Neutrophil (primary cell): Measurements from ENCODE around the gene PTEN.
A peak's percentile ranks its signal among the peaks of the same experiment; 100 is the strongest.

ENCODE experiments used
- H3K27ac ChIP-seq: fragments of 200-600 bp; sonication (generic); 2 replicates; pipeline ENCODE4 v1.5.1; 2016; ENCODE audit warnings: mild to moderate bottlenecking, moderate library complexity
- H3K27me3 ChIP-seq: fragments of 200-600 bp; sonication (generic); 2 replicates; pipeline ENCODE4 v1.6.0; 2016; ENCODE audit warnings: mild to moderate bottlenecking
- H3K36me3 ChIP-seq: fragments of 200-600 bp; sonication (generic); 2 replicates; pipeline ENCODE4 v1.5.1; 2017
- H3K4me1 ChIP-seq, 2 experiments: fragments of 200-600 bp in 1 of 2; sonication (generic) in 1 of 2; 1 replicate in 1 of 2; 2 replicates in 1 of 2; pipeline versions ENCODE4 v1.5.1 to v1.6.1; 2013 to 2016; ENCODE audit warnings: low read depth in 1 of 2, low read length in 1 of 2, mild to moderate bottlenecking in 1 of 2, moderate library complexity in 1 of 2; ENCODE audit not compliant: control insufficient read depth in 1 of 2, insufficient read depth in 1 of 2
- H3K4me3 ChIP-seq, 2 experiments: fragments of 200-600 bp in 1 of 2; sonication (generic) in 1 of 2; 1 replicate in 1 of 2; 2 replicates in 1 of 2; pipeline ENCODE4 v1.5.1; 2013 to 2016; ENCODE audit warnings: low read depth in 1 of 2, low read length in 1 of 2, mild to moderate bottlenecking in 1 of 2, moderate library complexity in 1 of 2
- H3K9me3 ChIP-seq: fragments of 200-600 bp; sonication (generic); 2 replicates; pipeline ENCODE4 v1.5.1; 2016
- TF ChIP-seq, protein P1 (sequence below): fragments of 200-600 bp; sonication (generic); IDR thresholded peaks from 2 replicates; pipeline ENCODE4 v1.5.1; 2016; ENCODE audit warnings: antibody characterized with exemption

The PTEN gene

DNA sequence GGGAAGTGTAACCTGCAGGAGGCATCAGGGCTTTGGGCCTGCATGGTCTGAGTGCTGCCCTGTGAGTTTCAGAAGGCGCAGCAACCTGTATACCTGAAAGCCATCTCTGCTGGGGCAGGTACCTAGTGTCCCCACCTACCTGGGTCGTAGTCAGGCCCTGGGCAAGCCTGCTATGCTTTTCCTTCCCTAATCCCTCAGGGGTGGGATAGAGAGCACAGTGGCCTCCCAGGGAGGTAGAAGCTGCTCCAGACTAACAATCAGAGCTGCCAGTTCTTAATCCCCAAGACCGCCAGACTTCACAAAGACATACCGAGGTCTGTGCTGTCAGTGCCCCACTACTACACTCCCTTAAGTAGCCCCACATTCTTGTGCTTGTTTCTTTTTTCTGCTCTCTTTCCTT, 52.0 kb downstream of the PTEN start:
- Histone ChIP-seq H3K27me3 (no peaks in the 10 kb centered on the region), H3K4me1 (peaks cover 32 to 44% of the 10 kb centered on the region in 2 experiments), H3K27ac (peak overlapping the region; percentile 63), H3K4me3 (no peak overlapping the region), H3K9me3 (no peaks in the 10 kb centered on the region), H3K36me3 (peaks cover 7% of the 10 kb centered on the region)
- TF ChIP-seq, protein P1, sequence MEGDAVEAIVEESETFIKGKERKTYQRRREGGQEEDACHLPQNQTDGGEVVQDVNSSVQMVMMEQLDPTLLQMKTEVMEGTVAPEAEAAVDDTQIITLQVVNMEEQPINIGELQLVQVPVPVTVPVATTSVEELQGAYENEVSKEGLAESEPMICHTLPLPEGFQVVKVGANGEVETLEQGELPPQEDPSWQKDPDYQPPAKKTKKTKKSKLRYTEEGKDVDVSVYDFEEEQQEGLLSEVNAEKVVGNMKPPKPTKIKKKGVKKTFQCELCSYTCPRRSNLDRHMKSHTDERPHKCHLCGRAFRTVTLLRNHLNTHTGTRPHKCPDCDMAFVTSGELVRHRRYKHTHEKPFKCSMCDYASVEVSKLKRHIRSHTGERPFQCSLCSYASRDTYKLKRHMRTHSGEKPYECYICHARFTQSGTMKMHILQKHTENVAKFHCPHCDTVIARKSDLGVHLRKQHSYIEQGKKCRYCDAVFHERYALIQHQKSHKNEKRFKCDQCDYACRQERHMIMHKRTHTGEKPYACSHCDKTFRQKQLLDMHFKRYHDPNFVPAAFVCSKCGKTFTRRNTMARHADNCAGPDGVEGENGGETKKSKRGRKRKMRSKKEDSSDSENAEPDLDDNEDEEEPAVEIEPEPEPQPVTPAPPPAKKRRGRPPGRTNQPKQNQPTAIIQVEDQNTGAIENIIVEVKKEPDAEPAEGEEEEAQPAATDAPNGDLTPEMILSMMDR = no peak

DNA sequence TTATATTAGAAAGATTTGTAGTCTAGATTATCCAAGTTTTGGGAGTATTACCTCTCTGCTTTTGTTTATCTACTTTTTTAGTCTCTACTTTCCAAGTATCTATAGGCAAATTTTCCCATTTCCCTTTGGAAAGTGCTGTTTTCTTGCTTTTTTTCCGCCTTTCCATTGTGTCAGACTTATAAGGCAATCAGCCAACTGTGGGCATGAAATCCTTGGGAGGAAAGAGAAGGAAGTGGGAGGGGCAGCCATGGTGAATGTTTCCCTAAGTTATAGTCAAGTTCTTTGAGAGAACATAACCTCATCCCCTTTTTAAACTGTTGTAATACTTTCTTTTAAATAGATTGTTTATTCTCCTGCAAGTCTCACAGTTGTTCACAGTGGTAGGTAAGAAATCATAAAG, 52.6 kb downstream of the PTEN start:
- Histone ChIP-seq H3K4me3 (peak overlapping the region in 1 of 2 experiments; percentile 7), H3K9me3 (no peaks in the 10 kb centered on the region), H3K27me3 (no peaks in the 10 kb centered on the region), H3K36me3 (peaks cover 7% of the 10 kb centered on the region), H3K27ac (peak overlapping the region; percentile 63), H3K4me1 (peaks cover 32 to 44% of the 10 kb centered on the region in 2 experiments)
- TF ChIP-seq, protein P1 = no peak

DNA sequence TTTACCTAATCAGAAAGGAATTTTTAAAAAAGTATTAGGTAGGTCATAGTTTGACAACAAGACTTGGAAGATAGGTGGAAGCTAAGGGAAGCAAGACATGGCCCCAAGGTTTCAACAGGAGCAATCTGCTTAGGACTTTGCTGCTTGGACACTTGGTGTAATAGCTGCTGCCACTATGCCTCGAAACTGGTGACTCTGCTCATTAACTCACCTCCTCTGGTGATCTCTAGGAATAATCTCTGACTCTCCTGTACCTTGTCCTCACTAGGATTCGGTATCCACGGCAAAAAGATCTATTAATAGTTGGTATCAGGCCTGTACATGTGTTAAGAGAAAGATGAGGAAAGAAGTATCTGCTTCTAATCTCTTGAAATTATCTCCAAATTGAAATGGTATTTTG, 53.1 kb downstream of the PTEN start:
- Histone ChIP-seq H3K36me3 (peaks cover 7% of the 10 kb centered on the region), H3K4me3 (no peak overlapping the region), H3K27ac (peak overlapping the region; percentile 63), H3K27me3 (no peaks in the 10 kb centered on the region), H3K4me1 (peaks cover 32 to 48% of the 10 kb centered on the region in 2 experiments), H3K9me3 (no peaks in the 10 kb centered on the region)
- TF ChIP-seq, protein P1 = no peak

DNA sequence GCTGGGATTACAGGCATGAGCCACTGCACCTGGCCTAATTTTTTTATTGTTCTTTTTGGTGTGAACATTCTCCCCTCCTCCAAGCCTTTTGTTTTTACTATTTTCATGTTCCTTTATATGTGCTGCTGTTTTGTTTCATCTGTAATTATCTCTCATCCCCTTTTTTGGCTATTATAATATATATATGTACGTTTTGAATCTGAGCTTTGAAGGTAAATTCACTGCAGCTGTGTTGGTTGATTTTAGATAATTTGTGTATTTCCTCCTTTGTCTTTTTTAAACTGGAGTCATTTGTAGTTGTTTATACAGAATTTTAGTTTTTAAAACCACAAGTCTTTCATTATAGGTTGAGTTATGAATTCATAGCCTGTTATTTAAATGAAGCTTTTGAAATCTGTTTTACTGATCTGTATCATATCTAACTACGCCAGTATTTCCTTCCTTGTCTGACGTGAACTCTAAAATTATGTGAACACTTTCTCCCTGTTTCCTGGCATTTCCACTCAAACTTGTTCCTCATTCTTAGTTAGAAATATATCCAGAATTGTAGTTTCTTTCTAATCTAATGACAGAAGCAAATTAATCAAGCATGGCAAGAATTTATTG, 54.9 kb downstream of the PTEN start:
- Histone ChIP-seq H3K4me3 (peak overlapping the region in 1 of 2 experiments; percentile 31), H3K9me3 (no peaks in the 10 kb centered on the region), H3K4me1 (peaks cover 35 to 64% of the 10 kb centered on the region in 2 experiments), H3K27ac (peak overlapping the region; percentile 57), H3K27me3 (no peaks in the 10 kb centered on the region), H3K36me3 (peaks cover 7% of the 10 kb centered on the region)
- TF ChIP-seq, protein P1 = no peak

DNA sequence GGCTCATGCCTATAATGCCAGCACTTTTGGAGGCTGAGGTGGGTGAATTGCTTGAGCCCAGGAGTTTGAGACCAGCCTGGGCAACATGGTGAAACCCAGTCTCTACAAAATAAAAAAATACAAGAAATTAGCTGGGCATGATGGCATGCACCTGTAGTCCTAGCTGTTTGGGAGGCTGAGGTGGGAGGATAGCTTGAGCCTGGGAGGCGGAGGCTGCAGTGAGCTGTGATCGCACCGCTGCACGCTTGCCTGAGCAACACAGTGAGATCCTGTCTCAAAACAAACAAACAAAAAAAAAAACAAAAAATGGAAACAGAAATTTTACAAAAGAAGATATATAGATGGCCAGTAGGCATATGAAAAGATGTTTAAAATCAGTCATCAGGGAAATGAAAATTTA, 57.1 kb downstream of the PTEN start:
- no peaks in the 10 kb centered on the region for H3K27me3 ChIP-seq
- H3K9me3 ChIP-seq = no peaks in the 10 kb centered on the region
- H3K4me3 ChIP-seq = no peak overlapping the region
- peaks cover 33 to 80% of the 10 kb centered on the region in 2 experiments for H3K4me1 ChIP-seq
- H3K27ac ChIP-seq = no peak overlapping the region
- TF ChIP-seq, protein P1 = no peak
- peaks cover 4% of the 10 kb centered on the region for H3K36me3 ChIP-seq
